Measurements from ENCODE around the gene UBE2J1. TPM values are rescaled to one million over a fixed set of nuclear protein-coding genes. Genes with fewer than 3 reads are reported as not detected.
"Not testable (repeated sequence)": the region's sequence is repeated elsewhere in the genome, so short reads cannot be mapped to it uniquely, and the experiment has no call there.

UBE2J1 gene
- total and polyA plus RNA-seq, 2 donors (not counting 1 experiment from before 2014, with no cell fraction given) = 27.6 to 53.6 TPM

- Histone ChIP-seq H3K9me3 (ENCODE audit: control insufficient read depth, insufficient read depth, low read depth, low read length) (no peaks in the 10 kb centered on the region), H3K27me3 (ENCODE audit: control insufficient read depth, insufficient read depth, low read length) (peaks cover 7% of the 10 kb centered on the region)
These were observed 56.5 kb downstream of the UBE2J1 start for GRCh38 chr6:89295981-89296380.

GRCh38 chr6:89295116-89295515 is 57.4 kb downstream of the UBE2J1 start:
- H2AFZ ChIP-seq (ENCODE audit: low read length); H3K9ac ChIP-seq (ENCODE audit: insufficient read depth, low read length); DNase-seq (ENCODE audit: low read depth in 2 of 2); H3K4me1 ChIP-seq (ENCODE audit: control insufficient read depth, extremely low read depth, insufficient read depth, low read length); H4K20me1 ChIP-seq (ENCODE audit: control insufficient read depth, extremely low read depth, insufficient read depth, low read length); H3K27me3 ChIP-seq (ENCODE audit: control insufficient read depth, insufficient read depth, low read length); H3K27ac ChIP-seq (ENCODE audit: insufficient read depth, low read length); H3K4me2 ChIP-seq (ENCODE audit: extremely low read depth, insufficient read depth, low read length); H3K4me3 ChIP-seq (replicated peaks in 1 of 4; ENCODE audit: control extremely low read depth in 1 of 4, insufficient read depth in 1 of 4, low read depth in 3 of 4, low read length in 4 of 4); H3K36me3 ChIP-seq (ENCODE audit: control insufficient read depth, insufficient read depth, low read length); H3K9me3 ChIP-seq (ENCODE audit: control insufficient read depth, insufficient read depth, low read depth, low read length); H3K79me2 ChIP-seq (ENCODE audit: control insufficient read depth, insufficient read depth, low read length): not testable (repeated sequence)

More at GRCh38 chr6:89295981-89296380, 56.5 kb downstream of the UBE2J1 start:
- TF ChIP-seq EZH2 (IDR thresholded peaks at IDR 0.05; ENCODE audit: low read length, missing control alignments) = no peak
- H3K9ac ChIP-seq (ENCODE audit: insufficient read depth, low read length) = no peak overlapping the region
- H3K4me2 ChIP-seq (ENCODE audit: extremely low read depth, insufficient read depth, low read length) = no peak overlapping the region
- no peaks in the 10 kb centered on the region for H3K79me2 ChIP-seq (ENCODE audit: control insufficient read depth, insufficient read depth, low read length)
- H4K20me1 ChIP-seq (ENCODE audit: control insufficient read depth, extremely low read depth, insufficient read depth, low read length) = no peaks in the 10 kb centered on the region
- H3K4me3 ChIP-seq (replicated peaks in 1 of 4; ENCODE audit: control extremely low read depth in 1 of 4, insufficient read depth in 1 of 4, low read depth in 3 of 4, low read length in 4 of 4) = no peak overlapping the region
- no peaks in the 10 kb centered on the region for H3K36me3 ChIP-seq (ENCODE audit: control insufficient read depth, insufficient read depth, low read length)
- peaks cover 9% of the 10 kb centered on the region for H3K4me1 ChIP-seq (ENCODE audit: control insufficient read depth, extremely low read depth, insufficient read depth, low read length)
- DNase-seq (ENCODE audit: low read depth in 2 of 2) = no peak
- H2AFZ ChIP-seq (ENCODE audit: low read length) = no peak overlapping the region
- no peak overlapping the region for H3K27ac ChIP-seq (ENCODE audit: insufficient read depth, low read length)

GRCh38 chr6:89291256-89291819 is 61.2 kb downstream of the UBE2J1 start:
- Histone ChIP-seq H3K9ac (ENCODE audit: insufficient read depth, low read length) (no peak overlapping the region), H3K4me1 (ENCODE audit: control insufficient read depth, extremely low read depth, insufficient read depth, low read length) (no peaks in the 10 kb centered on the region), H3K27me3 (ENCODE audit: control insufficient read depth, insufficient read depth, low read length) (peaks cover 9% of the 10 kb centered on the region), H3K36me3 (ENCODE audit: control insufficient read depth, insufficient read depth, low read length) (no peaks in the 10 kb centered on the region), H3K9me3 (ENCODE audit: control insufficient read depth, insufficient read depth, low read depth, low read length) (no peaks in the 10 kb centered on the region), H3K27ac (ENCODE audit: insufficient read depth, low read length) (no peak overlapping the region), H3K4me3 (replicated peaks in 1 of 4; ENCODE audit: control extremely low read depth in 1 of 4, insufficient read depth in 1 of 4, low read depth in 3 of 4, low read length in 4 of 4) (no peak overlapping the region), H2AFZ (ENCODE audit: low read length) (no peak overlapping the region), H4K20me1 (ENCODE audit: control insufficient read depth, extremely low read depth, insufficient read depth, low read length) (no peaks in the 10 kb centered on the region), H3K79me2 (ENCODE audit: control insufficient read depth, insufficient read depth, low read length) (no peaks in the 10 kb centered on the region), H3K4me2 (ENCODE audit: extremely low read depth, insufficient read depth, low read length) (no peak overlapping the region)
- no peak for TF ChIP-seq EZH2 (IDR thresholded peaks at IDR 0.05; ENCODE audit: low read length, missing control alignments)
- TF ChIP-seq, protein P1, sequence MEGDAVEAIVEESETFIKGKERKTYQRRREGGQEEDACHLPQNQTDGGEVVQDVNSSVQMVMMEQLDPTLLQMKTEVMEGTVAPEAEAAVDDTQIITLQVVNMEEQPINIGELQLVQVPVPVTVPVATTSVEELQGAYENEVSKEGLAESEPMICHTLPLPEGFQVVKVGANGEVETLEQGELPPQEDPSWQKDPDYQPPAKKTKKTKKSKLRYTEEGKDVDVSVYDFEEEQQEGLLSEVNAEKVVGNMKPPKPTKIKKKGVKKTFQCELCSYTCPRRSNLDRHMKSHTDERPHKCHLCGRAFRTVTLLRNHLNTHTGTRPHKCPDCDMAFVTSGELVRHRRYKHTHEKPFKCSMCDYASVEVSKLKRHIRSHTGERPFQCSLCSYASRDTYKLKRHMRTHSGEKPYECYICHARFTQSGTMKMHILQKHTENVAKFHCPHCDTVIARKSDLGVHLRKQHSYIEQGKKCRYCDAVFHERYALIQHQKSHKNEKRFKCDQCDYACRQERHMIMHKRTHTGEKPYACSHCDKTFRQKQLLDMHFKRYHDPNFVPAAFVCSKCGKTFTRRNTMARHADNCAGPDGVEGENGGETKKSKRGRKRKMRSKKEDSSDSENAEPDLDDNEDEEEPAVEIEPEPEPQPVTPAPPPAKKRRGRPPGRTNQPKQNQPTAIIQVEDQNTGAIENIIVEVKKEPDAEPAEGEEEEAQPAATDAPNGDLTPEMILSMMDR (conservative IDR thresholded peaks at IDR 0.05 in 1 of 2, IDR thresholded peaks at IDR 0.05 in 1 of 2; ENCODE audit: low read depth in 1 of 2, low read length in 2 of 2) = no peak
- DNase-seq (ENCODE audit: low read depth in 2 of 2) = no peak

GRCh38 chr6:89290401-89291155 is 61.9 kb downstream of the UBE2J1 start:
- no peak for TF ChIP-seq EZH2 (IDR thresholded peaks at IDR 0.05; ENCODE audit: low read length, missing control alignments)
- TF ChIP-seq, protein P1 (conservative IDR thresholded peaks at IDR 0.05 in 1 of 2, IDR thresholded peaks at IDR 0.05 in 1 of 2; ENCODE audit: low read depth in 1 of 2, low read length in 2 of 2) = no peak
- H4K20me1 ChIP-seq (ENCODE audit: control insufficient read depth, extremely low read depth, insufficient read depth, low read length) = no peaks in the 10 kb centered on the region
- no peaks in the 10 kb centered on the region for H3K79me2 ChIP-seq (ENCODE audit: control insufficient read depth, insufficient read depth, low read length)
- no peaks in the 10 kb centered on the region for H3K36me3 ChIP-seq (ENCODE audit: control insufficient read depth, insufficient read depth, low read length)
- H3K9ac ChIP-seq (ENCODE audit: insufficient read depth, low read length) = no peak overlapping the region
- H3K9me3 ChIP-seq (ENCODE audit: control insufficient read depth, insufficient read depth, low read depth, low read length) = no peaks in the 10 kb centered on the region
- H2AFZ ChIP-seq (ENCODE audit: low read length) = no peak overlapping the region
- no peaks in the 10 kb centered on the region for H3K4me1 ChIP-seq (ENCODE audit: control insufficient read depth, extremely low read depth, insufficient read depth, low read length)
- peaks cover 4% of the 10 kb centered on the region for H3K27me3 ChIP-seq (ENCODE audit: control insufficient read depth, insufficient read depth, low read length)
- DNase-seq (ENCODE audit: low read depth in 2 of 2) = no peak
- no peak overlapping the region for H3K27ac ChIP-seq (ENCODE audit: insufficient read depth, low read length)
- no peak overlapping the region for H3K4me3 ChIP-seq (replicated peaks in 1 of 4; ENCODE audit: control extremely low read depth in 1 of 4, insufficient read depth in 1 of 4, low read depth in 3 of 4, low read length in 4 of 4)
- H3K4me2 ChIP-seq (ENCODE audit: extremely low read depth, insufficient read depth, low read length) = no peak overlapping the region

All from fibroblast of lung (primary cell).